GM18505 (cell line): ENCODE data around the gene CLN5.
A peak's percentile ranks its signal among the peaks of the same experiment; 100 is the strongest.
"Not testable (repeated sequence)": the region's sequence is repeated elsewhere in the genome, so short reads cannot be mapped to it uniquely, and the experiment has no call there.

ENCODE experiments used
- ATAC-seq: cut with Tn5 transposase; IDR thresholded peaks from one replicate; pipeline ENCODE4 v1.9.1; 2021; ENCODE audit not compliant: unreplicated experiment
- POLR2A ChIP-seq: IDR thresholded peaks from 4 replicates; pipeline ENCODE4 v1.6.1; 2011; ENCODE audit warnings: borderline replicate concordance; ENCODE audit not compliant: insufficient read depth, insufficient read length; ENCODE audit errors: extremely low read depth

CLN5 gene

GRCh38 chr13:76992548-76993001 is 694 bp downstream of the CLN5 start:
- ATAC-seq: no peak

GRCh38 chr13:76993021-76993420 is 1.1 kb downstream of the CLN5 start:
- ATAC-seq: no peak
- TF ChIP-seq POLR2A: no peak

More at GRCh38 chr13:76992548-76993001, 694 bp downstream of the CLN5 start:
- no peak for TF ChIP-seq POLR2A

GRCh38 chr13:76993473-76993872 is 1.6 kb downstream of the CLN5 start:
- TF ChIP-seq POLR2A: no peak
- ATAC-seq: no peak

GRCh38 chr13:76994281-76994680 is 2.4 kb downstream of the CLN5 start:
- no peak for TF ChIP-seq POLR2A
- ATAC-seq: no peak

GRCh38 chr13:77000475-77000874 is 8.6 kb downstream of the CLN5 start:
- TF ChIP-seq POLR2A: no peak
- ATAC-seq: no peak

- TF ChIP-seq POLR2A: no peak
- no peak for ATAC-seq
These were observed 9.7 kb downstream of the CLN5 start for GRCh38 chr13:77001540-77001939.

GRCh38 chr13:77001963-77002587 is 10.2 kb downstream of the CLN5 start:
- TF ChIP-seq POLR2A: no peak
- no peak for ATAC-seq

- no peak for ATAC-seq
- no peak for TF ChIP-seq POLR2A
These were observed 10.8 kb downstream of the CLN5 start for GRCh38 chr13:77002590-77003190.

GRCh38 chr13:77008337-77008736 is 16.5 kb downstream of the CLN5 start:
- not testable (repeated sequence) for ATAC-seq

GRCh38 chr13:77009011-77009410 is 17.1 kb downstream of the CLN5 start:
- no peak for TF ChIP-seq POLR2A
- peak; percentile 66 for ATAC-seq

GRCh38 chr13:77009719-77010118 is 17.8 kb downstream of the CLN5 start:
- ATAC-seq: not testable (repeated sequence)

- no peak for ATAC-seq
- TF ChIP-seq POLR2A: no peak
These were observed 22.1 kb downstream of the CLN5 start for GRCh38 chr13:77013853-77014542.

- ATAC-seq: no peak
- no peak for TF ChIP-seq POLR2A
These were observed 23.2 kb downstream of the CLN5 start for GRCh38 chr13:77014906-77015685.
